K562 (cell line): ENCODE measurements around the gene TCEANC2. TPM values are rescaled to one million over a fixed set of nuclear protein-coding genes. Genes with fewer than 3 reads are reported as not detected.
"Not testable (repeated sequence)": the region's sequence is repeated elsewhere in the genome, so short reads cannot be mapped to it uniquely, and the experiment has no call there.

ENCODE experiments used
- ATAC-seq: fragments of 200-7000 bp; cut with Tn5 transposase; 3 replicates; pipeline ENCODE4 v1.9.1; 2020; ENCODE audit warnings: moderate library complexity
- BruUV-seq: library from RNA; stranded (reverse); fragments of 400-500 nt; replicated peaks from 2 replicates; lab custom pipeline; 2021; lab: Mats Ljungman, UMichigan
- CTCF ChIA-PET: fragments of 300-600 bp; formaldehyde crosslinking; extraction: SDS; loops from one replicate; lab custom pipeline; 2021; ENCODE audit warnings: low intra/inter-chr PET ratio; lab: Yijun Ruan, JAX
- POLR2A ChIA-PET: fragments of 300-600, 350-650 bp; sonication (Branson Sonifier 250); formaldehyde crosslinking; extraction: SDS; loops from one replicate; lab custom pipeline; 2021; ENCODE audit warnings: antibody characterized with exemption, inconsistent platforms; lab: Yijun Ruan, JAX
- DNase-seq, 4 experiments: peaks; one replicate each; pipeline versions ENCODE4 v3.0.0 to v3.0.0-alpha.2; 2011 to 2018; ENCODE audit warnings: low spot score in 3 of 4, mixed read lengths in 3 of 4; ENCODE audit errors: extremely low read depth in 1 of 4
- FAIRE-seq: peaks from 2 replicates; lab custom pipeline; 2011; peaks lifted over from hg19 to GRCh38; lab: Jason Lieb, UNC
- H2AFZ ChIP-seq: 2 replicates; pipeline ENCODE4 v1.6.0; 2011; ENCODE audit warnings: low read depth, low read length, control low read depth, inconsistent platforms
- H3K27ac ChIP-seq: fragments of 200-600 bp; 3 replicates; pipeline ENCODE4 v1.8.0; 2011; ENCODE audit warnings: low read depth, mild to moderate bottlenecking, control low read depth, inconsistent platforms, low read length, moderate library complexity, mixed read lengths; ENCODE audit errors: extremely low read depth
- H3K27me3 ChIP-seq, 2 experiments: fragments of 300-600 bp in 1 of 2; 2 replicates in 1 of 2; 3 replicates in 1 of 2; pipeline versions ENCODE4 v1.6.0 to v1.8.0; 2011; ENCODE audit warnings: inconsistent platforms in 2 of 2, low read length in 2 of 2, mild to moderate bottlenecking in 1 of 2, mixed read lengths in 1 of 2, moderate library complexity in 1 of 2; ENCODE audit not compliant: control insufficient read depth in 2 of 2, insufficient read depth in 2 of 2
- H3K36me3 ChIP-seq: fragments of 300-600 bp; 3 replicates; pipeline ENCODE4 v1.8.0; 2011; ENCODE audit warnings: mild to moderate bottlenecking, low read length, inconsistent platforms; ENCODE audit not compliant: control insufficient read depth, insufficient read depth
- H3K4me1 ChIP-seq, 2 experiments: fragments of 200-600 bp in 1 of 2; replicated peaks in 1 of 2; 2 replicates in 1 of 2; 3 replicates in 1 of 2; pipeline versions ENCODE4 v1.5.1 to v1.8.0; 2011; ENCODE audit warnings: inconsistent platforms in 2 of 2, low read length in 2 of 2, mild to moderate bottlenecking in 1 of 2, mixed read lengths in 1 of 2, moderate library complexity in 1 of 2; ENCODE audit not compliant: control insufficient read depth in 2 of 2, insufficient read depth in 2 of 2
- H3K4me2 ChIP-seq: 2 replicates; pipeline ENCODE4 v1.6.1; 2011; ENCODE audit warnings: low read length, control low read depth, inconsistent platforms, mixed read lengths; ENCODE audit not compliant: insufficient read depth
- H3K4me3 ChIP-seq: fragments of 200-600 bp; sonication (generic), shearing (Covaris generic); 2 replicates; pipeline ENCODE4 v1.5.1; 2016; ENCODE audit warnings: control low read depth, inconsistent platforms
- H3K79me2 ChIP-seq: fragments of 200-600 bp; 3 replicates; pipeline ENCODE4 v1.8.0; 2011; ENCODE audit warnings: low read length, inconsistent platforms; ENCODE audit not compliant: control insufficient read depth, insufficient read depth
- H3K9ac ChIP-seq, 2 experiments: 2 replicates each; pipeline versions ENCODE4 v1.6.0 to v1.6.1; 2011; ENCODE audit warnings: low read depth in 2 of 2, low read length in 2 of 2, control low read depth in 1 of 2, inconsistent platforms in 1 of 2, mild to moderate bottlenecking in 1 of 2, mixed read lengths in 1 of 2; ENCODE audit not compliant: insufficient read depth in 1 of 2
- H3K9me1 ChIP-seq: one replicate; pipeline ENCODE4 v1.6.0; 2011; ENCODE audit warnings: inconsistent platforms, mild to moderate bottlenecking, low read length, moderate library complexity; ENCODE audit not compliant: control insufficient read depth, insufficient read depth
- H3K9me3 ChIP-seq: replicated peaks from 2 replicates; pipeline ENCODE4 v1.5.1; 2011; ENCODE audit warnings: low read depth, low read length, inconsistent platforms; ENCODE audit not compliant: control insufficient read depth, insufficient read depth
- H4K20me1 ChIP-seq: replicated peaks from 2 replicates; pipeline ENCODE4 v1.6.1; 2011; ENCODE audit warnings: low read length, inconsistent platforms, mixed read lengths; ENCODE audit not compliant: control insufficient read depth, insufficient read depth
- MYC ChIP-seq, 2 experiments: fragments of 250-450 bp in 1 of 2; sonication (Bioruptor Pico) in 1 of 2; IDR thresholded peaks; 2 replicates each; pipeline versions ENCODE4 v1.5.1 to v1.6.1; 2012 to 2021; ENCODE audit warnings: low read depth in 2 of 2, borderline replicate concordance in 1 of 2, improper control_type of control experiment in 1 of 2, low read length in 1 of 2, mild to moderate bottlenecking in 1 of 2, moderate library complexity in 1 of 2
- NFIC ChIP-seq: fragments of 450-650 bp; IDR thresholded peaks from 2 replicates; pipeline ENCODE4 v1.6.1; 2017; ENCODE audit warnings: mild to moderate bottlenecking, inconsistent platforms
- SMARCE1 ChIP-seq: fragments of 450-650 bp; IDR thresholded peaks from 2 replicates; pipeline ENCODE4 v1.7.1; 2016; ENCODE audit warnings: mild to moderate bottlenecking
- ZNF146 ChIP-seq: IDR thresholded peaks from one replicate; pipeline ENCODE4 v1.6.1; 2018; ENCODE audit warnings: missing compliant biosample characterization; ENCODE audit not compliant: unreplicated experiment
- WGBS: fragments of 100-300 bp; shearing (Covaris generic); methylation state at CpG from one replicate; pipeline ENCODE4 v1.1.6; 2016; ENCODE audit warnings: low coverage, mixed read lengths; ENCODE audit not compliant: insufficient coverage; ENCODE audit errors: missing lambda C conversion rate; 5-methylcytosine and 5-hydroxymethylcytosine counted together
- in situ Hi-C: fragments of 300-500 bp; cut with MboI; formaldehyde crosslinking; loops from 4 replicates; pipeline ENCODE4 v1.15.0; 2018; ENCODE audit warnings: inconsistent platforms, mixed read lengths
- intact Hi-C: fragments of 100-400 bp; cut with micrococcal nuclease; formaldehyde crosslinking; loops from 2 replicates; pipeline ENCODE4 v1.14.2; 2022
- polyA plus RNA-seq, 8 experiments: library from polyadenylated mRNA; depleted of rRNA in 4 of 8; stranded (reverse) in 5 of 8; unstranded in 3 of 8; fragments of >200 nt; fragmentation: Nextera tagmentation in 2 of 8; fragmentation: Illumina TruSeq in 1 of 8; extraction: Ambion mirVana in 2 of 8; extraction: Trizol in 1 of 8; gene quantifications; 2 replicates each; pipeline versions ENCODE4 v1.2.1 to v1.2.3, GENCODE V29; 2011 to 2014; ENCODE audit warnings: inconsistent platforms in 1 of 8, missing spikeins in 1 of 8
- total RNA-seq, 7 experiments: library from RNA; depleted of rRNA in 6 of 7; stranded (reverse); fragments of >200 nt in 6 of 7; fragmentation: Illumina TruSeq in 2 of 7; extraction: Trizol in 2 of 7; gene quantifications; 2 replicates each; pipeline versions ENCODE4 v1.2.1 to v1.2.3, GENCODE V29; 2011 to 2021; ENCODE audit warnings: low replicate concordance in 1 of 7
- TF ChIP-seq, protein P1 (sequence below): fragments of 250-450 bp; sonication (Bioruptor Pico); IDR thresholded peaks from 2 replicates; pipeline ENCODE4 v1.6.1; 2021; ENCODE audit warnings: mild to moderate bottlenecking

Gene TCEANC2
- total and polyA plus RNA-seq, 9 of the 15 experiments (the other 6 are each of a cell fraction or from before 2014, with no cell fraction given) = 3.3 to 10.2 (median 7.0) TPM

DNA sequence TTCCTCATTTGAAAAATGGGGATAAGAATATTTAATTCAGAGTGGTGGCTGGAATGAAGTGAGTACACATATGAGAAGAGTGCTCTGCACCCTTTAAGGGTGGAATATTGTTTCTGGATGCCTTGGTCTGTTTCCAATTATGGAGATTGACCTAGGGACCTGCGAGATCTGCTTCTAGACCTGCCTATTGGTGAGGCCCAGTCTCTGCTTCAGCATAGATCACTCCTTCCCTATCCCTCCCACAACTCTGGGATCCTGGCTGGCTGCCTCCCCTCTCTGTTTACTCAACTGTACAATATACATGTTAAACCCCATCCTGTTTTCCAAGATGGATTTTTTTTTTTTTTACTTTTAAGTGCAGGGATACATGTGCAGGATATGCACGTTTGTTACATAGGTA, 29.1 kb upstream of the TCEANC2 start:
- Histone ChIP-seq H3K4me1 (no peaks in the 10 kb centered on the region; a peak in 1 of 5 replicates), H3K79me2 (no peaks in the 10 kb centered on the region), H3K9me3 (no peaks in the 10 kb centered on the region), H3K9ac (no peak overlapping the region), H3K4me2 (no peak overlapping the region), H3K4me3 (no peak overlapping the region), H3K36me3 (no peaks in the 10 kb centered on the region), H3K9me1 (no peaks in the 10 kb centered on the region), H3K27ac (no peak overlapping the region), H2AFZ (no peak overlapping the region), H4K20me1 (no peaks in the 10 kb centered on the region), H3K27me3 (peaks cover 5 to 10% of the 10 kb centered on the region in 2 experiments; a peak in 4 of 5 replicates)
- ChIA-PET CTCF (no interaction called here), POLR2A (interaction anchor here (1.0 kb wide), 1 partner anchor 10 kb away, joined by 3 read pairs; no protein-coding TSS in a partner anchor)
- in situ Hi-C loops (no loop called here), intact Hi-C loops (no loop called here)
- DNase-seq (no peak), ATAC-seq (no peak), FAIRE-seq (no peak)
- no TSS peak for BruUV-seq
- TF ChIP-seq MYC (IDR thresholded peaks at IDR 0.05; ENCODE audit: low read depth, low read length) (no peak), MYC (CRISPR knock-in tag; IDR thresholded peaks at IDR 0.05; ENCODE audit: borderline replicate concordance, low read depth) (no peak), NFIC (no peak), SMARCE1 (no peak)
- TF ChIP-seq, protein P1, sequence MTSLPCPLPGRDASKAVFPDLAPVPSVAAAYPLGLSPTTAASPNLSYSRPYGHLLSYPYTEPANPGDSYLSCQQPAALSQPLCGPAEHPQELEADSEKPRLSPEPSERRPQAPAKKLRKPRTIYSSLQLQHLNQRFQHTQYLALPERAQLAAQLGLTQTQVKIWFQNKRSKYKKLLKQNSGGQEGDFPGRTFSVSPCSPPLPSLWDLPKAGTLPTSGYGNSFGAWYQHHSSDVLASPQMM = no peak
- 2% methylated on average over 2 of the region's 2 CpGs for WGBS

DNA sequence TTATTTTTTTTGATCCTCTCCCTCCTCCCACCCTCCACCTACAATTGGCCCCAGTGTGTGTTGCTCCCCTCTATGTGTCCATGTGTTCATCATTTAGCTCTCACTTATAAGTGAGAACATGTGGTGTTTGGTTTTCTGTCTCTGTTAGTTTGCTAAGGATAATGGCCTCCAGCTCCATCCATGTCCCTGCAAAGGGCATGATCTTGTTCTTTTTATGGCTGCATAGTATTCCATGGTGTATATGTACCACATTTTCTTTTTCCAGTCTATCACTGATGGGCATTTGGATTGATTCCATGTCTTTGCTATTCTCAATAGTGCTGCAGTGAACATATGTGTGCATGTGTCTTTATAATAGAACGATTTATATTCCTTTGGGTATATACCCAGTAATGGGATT, 28.6 kb upstream of the TCEANC2 start:
- H3K9ac ChIP-seq, BruUV-seq, H4K20me1 ChIP-seq, H3K9me1 ChIP-seq, H3K4me1 ChIP-seq, H3K27me3 ChIP-seq, in situ Hi-C loops, DNase-seq, FAIRE-seq, H3K4me2 ChIP-seq, H3K36me3 ChIP-seq, H3K4me3 ChIP-seq, CTCF ChIA-PET, ATAC-seq, H3K27ac ChIP-seq, H3K9me3 ChIP-seq, intact Hi-C loops, H2AFZ ChIP-seq, H3K79me2 ChIP-seq: not testable (repeated sequence)
- WGBS = 0% methylated on average over 1 of the region's 1 CpG
- peak; percentile 58 for TF ChIP-seq ZNF146 (CRISPR knock-in tag)
- POLR2A ChIA-PET = interaction anchor here (0.8 kb wide), 1 partner anchor 23 kb away, joined by 3 read pairs; no protein-coding TSS in a partner anchor
